HG03521 (cell line): ENCODE measurements around the gene ALDH1L2.

Experiments used
- ATAC-seq: cut with Tn5 transposase; IDR thresholded peaks from one replicate; pipeline ENCODE4 v1.9.1; 2021; ENCODE audit warnings: mild to moderate bottlenecking, moderate library complexity; ENCODE audit not compliant: unreplicated experiment

The ALDH1L2 gene

DNA sequence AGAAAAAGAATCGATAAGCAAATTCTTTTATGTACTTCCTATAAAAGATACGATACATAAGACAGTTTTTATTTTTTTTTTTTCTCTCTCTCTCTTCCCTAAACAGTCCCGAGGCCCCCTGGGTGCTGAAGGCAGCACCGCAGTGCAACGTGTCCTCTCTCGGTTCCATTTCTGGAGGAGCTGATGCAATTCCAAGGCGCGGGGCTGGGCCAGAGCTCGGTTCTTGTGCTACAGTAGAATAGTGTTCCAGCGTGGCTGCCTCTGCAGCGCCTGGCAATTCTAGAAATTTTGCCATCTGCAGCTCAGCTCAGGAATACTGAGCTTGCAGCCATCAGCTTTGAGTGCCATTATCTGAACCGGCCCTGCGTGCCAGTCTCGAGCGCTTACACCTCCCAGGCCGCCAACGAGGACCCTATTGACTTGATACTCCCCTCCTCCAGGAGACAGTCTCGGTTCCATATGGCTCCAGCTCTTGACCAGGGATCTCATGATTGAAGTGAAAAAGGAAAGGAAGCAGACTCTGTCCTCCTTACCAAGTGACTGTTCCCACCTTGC is 630 bp downstream of the ALDH1L2 start:
- no peak for ATAC-seq

DNA sequence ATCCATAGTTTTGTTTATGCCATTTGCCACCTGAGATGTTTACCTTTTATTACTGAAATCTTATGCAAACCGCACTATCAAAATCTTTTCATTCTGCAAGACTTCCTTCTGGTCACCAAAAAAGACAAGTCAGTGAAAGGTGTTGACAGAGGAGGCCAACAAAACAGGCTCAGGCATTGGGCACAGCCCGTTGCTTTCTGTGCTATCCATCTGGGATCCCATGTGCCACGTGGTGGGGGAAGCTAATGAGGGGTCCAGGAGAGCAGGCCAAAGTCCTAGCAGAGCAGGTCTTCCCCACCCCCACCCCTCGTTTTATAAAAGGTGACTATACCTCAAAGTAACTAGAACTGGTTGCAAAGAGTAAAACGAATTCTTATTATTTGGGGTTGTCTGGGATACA is 1.2 kb downstream of the ALDH1L2 start:
- no peak for ATAC-seq

DNA sequence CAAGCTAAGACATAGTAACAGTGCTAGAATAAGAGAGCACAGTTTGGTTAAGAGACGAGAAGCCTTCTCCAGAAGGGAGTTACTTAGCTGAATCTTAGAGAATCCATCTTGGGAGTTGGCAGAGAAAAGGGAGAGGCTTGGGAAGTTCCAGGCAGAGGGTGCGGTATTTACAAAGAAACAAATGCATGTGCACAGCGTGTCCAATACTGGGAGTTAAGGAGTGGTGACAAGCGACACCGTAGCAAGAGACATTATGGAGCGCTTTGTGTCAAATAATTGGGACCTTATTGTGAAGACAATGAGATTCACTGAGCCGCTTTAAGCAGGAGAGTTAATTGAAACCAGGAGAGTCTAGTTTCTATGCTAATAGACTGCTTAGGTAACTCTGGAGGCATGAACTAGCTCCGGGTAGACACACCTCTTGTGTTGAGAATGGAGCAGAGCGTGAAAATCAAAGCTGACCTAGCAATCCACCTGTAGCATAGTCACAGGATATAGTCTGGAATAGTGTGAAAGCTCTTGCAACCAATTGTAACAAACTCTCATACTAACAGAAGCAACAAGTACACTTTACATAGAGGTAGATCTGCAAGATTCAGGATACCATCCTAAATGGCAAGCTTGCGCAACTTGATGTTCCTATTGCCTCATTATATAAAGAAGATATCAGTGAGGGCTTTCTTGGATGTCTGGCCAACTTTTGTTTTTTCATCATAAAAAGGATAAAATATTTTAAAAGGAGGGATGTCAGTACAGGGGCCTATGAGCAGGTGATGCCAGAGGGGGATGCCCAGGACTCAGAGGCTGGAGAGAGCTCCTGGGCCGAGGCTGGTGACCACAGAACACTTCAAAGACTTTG is 5.3 kb downstream of the ALDH1L2 start:
- no peak for ATAC-seq

DNA sequence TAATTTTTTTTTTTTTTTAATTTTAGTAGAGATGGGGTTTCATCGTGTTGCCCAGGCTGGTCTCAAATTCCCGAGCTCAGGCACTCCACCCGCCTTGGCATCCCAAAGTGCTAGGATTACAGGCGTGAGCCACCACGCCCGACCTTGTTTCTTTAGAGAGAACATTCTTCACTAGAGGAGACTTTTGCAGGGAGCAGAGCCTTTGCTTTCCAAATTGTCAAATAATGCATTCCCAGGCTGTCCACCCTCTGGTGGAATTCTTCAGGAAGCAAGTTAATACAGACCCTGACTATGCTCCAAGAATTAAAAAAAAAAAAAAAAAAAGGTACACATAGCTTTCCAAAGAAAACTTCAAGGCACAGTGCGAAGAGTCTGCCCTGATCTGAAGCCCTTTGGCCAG is 6.8 kb downstream of the ALDH1L2 start:
- ATAC-seq: no peak

DNA sequence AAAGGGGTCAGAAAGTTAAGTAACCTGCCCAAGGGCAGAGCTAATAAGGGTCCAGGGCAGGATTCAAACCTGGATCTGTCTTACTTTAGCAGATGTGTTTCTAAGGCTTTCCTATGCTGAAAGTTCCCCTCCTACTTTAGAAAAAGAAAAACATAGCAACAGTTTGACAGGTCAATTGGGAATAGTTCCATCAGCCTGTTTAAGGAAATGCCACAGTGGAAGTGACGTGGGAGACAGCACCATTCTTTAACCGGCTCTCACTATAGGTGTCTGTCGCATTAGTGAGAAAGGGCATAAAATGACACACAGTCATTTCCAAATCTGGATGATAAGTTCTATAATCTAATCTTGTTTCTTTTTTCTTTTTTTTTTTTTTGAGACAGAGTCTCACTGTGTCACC is 7.3 kb downstream of the ALDH1L2 start:
- ATAC-seq: no peak

DNA sequence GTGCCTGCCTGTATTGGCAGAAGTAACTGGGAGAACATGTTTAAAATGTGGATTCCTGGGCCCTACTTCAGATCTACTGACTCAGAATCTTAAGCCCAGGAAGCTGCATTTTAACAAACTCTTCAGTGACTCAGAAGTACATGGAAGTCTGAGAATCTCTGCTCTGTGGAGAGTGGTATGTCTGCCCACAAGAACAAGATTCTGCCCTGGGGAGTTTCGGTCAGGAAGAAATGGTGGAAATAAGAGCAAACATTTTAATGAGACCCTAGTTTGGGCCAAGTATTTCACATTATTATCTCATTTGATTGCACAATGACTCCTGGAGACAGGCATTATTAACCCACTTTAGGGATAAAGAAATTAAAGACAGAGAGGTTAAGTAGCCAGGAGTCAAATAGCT is 8.2 kb downstream of the ALDH1L2 start:
- no peak for ATAC-seq

DNA sequence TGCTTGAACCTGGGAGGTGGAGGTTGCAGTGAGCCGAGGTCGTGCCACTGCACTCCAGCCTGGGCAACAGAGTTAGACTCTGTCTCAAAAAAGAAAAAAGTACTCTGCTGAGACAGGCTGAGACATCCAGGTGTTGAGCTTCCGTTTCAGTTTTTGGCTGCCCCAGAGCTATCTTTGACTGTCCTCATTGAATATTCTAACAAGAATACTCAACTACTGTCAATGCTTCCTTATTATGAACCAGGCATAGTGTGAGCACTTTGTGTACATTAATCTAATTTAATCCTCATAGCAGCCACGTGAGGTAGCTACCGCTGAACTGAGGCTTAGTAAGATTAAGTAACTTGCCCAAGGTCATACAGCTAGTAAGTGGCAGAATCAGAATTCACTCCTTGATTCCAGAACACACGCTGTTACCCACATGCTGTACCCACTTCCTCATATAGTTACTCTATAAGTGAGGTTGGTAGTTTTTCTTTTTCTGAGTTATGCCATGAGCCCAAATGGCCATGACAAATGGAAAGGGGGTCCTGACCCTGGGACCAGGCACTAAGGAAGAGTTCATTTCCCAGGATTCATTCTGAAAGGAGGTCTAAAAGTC is 11.3 kb downstream of the ALDH1L2 start:
- ATAC-seq: no peak

DNA sequence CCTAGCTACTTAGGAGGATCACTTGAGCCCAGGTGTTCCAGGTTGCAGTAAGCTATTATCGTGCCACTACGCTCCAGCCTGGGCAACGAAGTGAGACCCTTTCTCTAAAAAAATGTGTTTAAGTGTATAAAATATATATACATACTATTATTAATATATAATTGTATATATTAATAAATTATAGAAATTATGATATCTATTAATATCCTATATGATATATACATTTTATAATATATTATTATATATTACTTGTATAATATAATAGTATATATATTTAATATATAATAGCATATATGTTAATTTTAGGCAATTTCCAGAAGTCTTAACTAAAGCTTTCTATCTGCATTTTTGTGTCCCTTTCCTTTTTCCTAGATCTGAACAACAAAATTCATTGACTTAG is 12.3 kb downstream of the ALDH1L2 start:
- ATAC-seq: no peak

DNA sequence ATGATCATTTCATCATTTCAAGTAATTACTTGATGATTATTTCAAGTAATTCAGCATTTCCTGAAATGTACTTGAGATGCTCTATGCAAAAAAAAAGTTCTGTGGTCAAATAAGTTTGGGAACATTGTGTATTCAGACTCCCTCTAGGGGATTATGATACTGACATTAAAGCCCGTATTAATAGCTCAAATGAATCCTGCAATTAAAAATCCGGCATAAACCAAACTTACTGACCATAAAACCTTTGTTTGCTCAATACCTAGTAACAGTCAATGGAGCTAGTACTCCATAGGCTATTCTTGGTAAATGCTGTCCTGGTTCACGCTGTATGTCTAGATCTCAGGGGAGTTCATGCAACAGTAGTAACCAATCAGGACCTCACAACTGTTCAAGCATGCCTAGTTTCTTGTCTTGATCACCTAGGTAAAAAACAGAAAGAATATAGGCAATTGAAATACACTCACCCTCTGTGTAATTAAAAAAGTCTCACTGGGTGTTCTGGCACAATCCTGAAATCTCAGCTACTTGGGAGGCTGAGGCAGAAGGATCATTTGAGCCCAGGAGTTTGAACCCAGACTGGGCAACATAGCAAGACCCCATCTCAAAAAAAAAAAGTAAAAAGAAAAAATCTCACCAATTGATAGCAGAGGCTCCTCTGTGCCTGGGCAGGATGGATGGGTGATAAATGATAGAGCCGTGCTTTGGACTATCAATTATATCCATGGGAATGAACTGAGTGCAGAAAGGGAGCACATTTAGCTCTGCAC is 14.1 kb downstream of the ALDH1L2 start:
- no peak for ATAC-seq

DNA sequence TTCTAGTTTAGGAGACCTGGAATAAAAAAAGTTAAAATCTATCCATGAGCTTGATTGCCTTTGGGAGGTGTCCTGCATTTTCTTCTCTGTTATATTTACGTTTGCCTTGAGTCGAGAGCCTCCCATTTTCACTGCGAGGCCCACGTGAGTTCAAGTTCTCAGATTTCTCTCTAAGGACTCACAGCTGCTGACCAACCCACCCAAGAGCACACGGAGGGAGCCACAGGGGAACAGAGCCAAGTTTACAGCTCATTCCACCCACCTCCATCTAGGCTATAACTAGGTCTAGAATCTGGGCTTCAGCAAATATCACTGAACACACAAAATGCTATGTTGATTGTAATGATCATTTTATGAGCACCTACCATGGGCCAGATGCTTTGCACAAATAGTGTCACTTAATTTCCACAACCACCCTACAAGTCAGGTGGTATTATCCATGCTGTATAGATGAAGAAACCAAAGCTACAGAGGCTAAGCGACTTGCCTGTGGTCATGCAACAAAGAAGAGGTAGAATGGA is 16.7 kb downstream of the ALDH1L2 start:
- no peak for ATAC-seq

DNA sequence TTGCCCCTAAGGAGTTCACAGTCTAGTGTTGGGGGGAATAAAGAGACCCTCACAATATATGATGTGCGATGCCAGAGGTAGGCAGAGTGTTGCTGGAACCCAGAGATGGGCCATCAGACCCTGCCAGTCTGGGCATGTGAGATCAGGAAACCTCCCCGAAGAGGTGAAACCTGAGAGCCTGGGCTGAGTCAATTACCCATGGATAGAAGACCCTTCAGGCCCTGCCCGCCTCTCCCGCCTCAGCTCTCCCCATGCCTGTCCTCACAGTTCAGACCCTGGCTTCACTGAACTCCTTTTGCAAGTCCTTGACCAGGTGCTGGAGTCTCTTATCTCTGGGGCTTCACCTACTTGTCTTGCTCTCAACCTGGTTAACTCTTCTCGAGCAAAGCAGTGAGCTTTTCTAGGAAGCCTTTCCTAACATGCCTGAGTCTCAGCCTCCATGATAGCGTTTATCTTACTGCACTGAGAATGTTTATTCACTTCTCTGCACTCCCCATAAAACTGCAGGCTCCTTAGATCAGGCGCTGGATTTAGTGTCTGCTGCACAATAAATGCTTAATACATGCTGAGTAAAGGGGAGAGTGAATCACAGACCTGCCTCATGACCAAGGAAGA is 19.6 kb downstream of the ALDH1L2 start:
- ATAC-seq: no peak

DNA sequence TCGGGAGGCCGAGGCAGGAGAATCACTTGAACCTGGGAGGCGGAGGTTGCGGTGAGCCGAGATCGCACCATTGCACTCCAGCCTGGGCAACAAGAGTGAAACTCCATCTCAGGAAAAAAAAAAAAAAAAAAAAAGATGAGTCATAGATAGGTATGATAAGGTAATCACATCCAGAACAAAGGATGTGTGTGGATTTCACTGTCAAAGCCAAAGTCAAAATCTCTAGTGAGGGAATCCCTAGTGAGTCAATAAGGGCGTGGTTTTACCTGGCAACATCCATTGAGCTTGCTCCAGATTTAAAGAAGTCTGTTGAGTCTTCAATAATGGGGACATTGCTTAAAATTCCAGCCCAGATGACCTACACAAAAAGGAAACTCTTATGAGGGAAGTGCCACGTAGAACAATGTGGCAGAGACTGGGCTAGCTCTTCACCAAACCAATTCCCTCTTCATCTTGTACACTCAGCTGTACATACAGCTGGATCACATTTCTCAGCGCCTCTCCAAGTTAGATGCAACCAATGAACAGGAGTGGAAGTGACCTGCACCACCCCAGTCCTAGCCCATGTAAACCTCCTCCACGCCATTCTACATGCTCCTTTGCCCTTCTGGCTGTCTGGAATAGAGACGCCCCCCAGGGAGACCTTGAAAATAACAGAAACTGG is 23.4 kb downstream of the ALDH1L2 start:
- no peak for ATAC-seq

DNA sequence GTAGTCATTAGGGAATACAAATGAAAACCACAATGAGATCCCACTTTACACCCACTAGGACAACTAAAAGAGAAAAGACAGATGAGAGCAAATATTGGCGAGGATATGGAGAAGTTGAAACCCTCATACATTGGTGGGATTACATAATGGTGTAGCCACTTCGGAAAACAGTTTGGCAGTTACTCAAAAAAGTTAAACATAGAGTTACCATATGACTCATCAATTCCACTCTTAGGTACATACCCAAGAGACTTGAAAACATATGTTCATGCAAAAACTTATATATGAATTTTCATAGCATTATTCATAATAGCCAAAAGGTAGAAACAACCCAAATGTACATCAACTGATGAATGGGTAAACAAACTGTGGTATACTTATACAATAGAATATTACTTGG is 27.1 kb downstream of the ALDH1L2 start:
- no peak for ATAC-seq

DNA sequence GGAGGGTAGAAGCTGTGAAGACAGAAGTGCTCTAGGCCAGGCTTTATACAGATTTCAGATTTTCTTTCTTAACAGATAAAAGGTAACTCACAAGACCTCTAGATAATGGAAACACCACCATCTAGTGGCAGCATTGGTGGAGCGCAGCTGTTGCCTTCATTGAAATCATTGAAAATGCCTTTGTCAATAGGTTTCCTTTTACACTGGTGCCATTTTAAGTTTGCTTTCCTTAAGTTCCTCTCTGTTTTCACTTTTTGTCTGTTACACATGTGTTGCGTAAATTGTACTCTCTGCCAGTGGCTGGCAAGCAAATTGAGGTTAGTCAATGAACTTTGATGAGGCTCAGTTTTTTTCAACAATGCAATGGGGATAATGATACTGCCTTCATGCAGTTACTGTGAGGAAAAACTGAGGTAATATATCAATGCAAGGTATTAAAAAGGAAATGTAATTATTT is 31.1 kb downstream of the ALDH1L2 start:
- ATAC-seq: peak; percentile 62

DNA sequence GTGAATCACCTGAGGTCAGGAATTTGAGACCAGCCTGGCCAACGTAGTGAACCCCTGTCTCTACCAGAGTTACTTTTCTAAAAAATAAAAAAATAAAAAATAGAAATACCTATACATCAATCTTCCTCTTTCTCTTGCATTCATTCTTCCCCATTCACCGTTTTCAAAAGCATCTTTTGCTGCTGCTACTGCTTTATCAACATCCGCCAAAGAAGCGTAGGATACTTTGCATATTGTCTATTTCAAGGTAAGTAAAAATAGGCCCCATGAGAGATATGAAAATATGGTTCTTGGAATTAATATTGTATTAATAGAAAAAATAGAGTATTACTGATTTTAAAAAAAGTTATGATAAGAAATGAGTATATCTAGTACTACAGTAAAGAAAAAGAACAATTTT is 32.3 kb downstream of the ALDH1L2 start:
- no peak for ATAC-seq

DNA sequence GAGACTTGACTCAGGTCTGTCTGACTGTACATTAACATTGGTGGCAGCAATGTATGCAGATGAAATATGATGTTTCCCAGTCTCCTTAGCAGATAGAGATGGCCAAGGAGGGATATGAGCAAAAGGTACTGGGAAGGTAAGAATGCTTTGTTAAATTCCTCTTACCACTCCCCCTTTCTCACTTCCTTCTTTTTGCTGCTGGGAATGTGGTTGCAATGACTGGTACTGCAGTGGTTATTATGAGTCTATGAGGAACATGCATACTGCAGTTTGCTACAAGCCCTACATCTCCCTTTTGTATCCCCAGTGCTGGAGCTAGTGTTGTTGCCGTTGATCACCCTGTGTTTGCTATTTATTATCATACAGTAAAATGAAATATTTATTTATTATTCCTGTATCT is 35.9 kb downstream of the ALDH1L2 start:
- ATAC-seq: no peak

DNA sequence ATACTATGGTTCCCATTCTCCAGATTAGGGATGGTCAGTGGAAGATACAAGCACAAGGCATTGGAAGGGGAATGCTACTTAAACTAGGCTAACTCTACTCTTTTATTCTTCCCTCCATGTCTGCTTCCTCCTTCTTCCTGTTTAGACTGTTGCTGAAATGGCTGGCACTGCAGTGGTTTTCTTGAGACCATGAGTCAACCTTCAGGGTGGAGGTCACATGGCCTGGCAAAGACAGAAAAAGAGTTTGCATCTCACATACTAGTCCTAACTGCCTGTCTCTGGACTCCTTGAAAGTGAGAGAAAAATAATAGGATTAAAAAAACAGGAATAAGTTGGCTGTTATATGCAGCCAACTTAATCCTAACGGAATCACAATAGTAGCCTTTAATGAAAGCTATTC is 37.0 kb downstream of the ALDH1L2 start:
- no peak for ATAC-seq

DNA sequence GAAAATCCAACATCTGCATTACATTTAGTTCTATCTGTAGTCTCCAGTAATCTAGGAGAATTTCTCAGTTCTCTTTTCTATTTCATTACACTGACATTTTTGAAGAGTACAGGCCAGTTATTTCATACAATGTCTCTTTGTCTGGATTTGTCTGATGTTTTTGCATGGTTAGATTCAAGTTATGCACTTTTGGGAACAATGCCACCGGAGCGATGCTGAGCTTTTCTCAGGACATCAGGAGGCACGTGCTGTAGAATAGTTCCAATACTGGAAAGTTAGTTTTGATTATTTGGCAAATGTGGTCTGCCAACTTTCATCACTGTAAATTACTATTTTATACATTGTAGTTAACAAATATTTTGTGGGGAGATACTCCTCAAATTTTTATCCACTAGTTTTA is 43.1 kb downstream of the ALDH1L2 start:
- no peak for ATAC-seq

DNA sequence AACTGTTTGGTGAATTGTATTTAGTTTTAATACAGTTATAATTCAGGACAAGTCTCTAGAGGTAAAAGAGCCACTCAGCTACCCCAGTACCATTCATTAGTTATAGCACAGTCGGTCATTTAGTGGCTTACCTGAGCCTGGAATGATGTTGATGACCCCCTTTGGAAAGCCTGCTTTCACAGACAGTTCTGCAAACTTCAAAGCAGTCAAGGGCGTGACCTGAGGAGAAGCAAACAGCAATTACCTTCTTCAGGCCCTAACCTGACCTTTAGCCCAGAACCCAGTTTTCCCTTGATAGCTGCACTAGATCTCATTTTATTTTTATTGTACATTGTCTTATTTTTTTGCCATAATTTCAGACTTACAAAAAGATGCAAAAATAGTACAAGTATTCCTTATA is 43.8 kb downstream of the ALDH1L2 start:
- ATAC-seq: no peak

DNA sequence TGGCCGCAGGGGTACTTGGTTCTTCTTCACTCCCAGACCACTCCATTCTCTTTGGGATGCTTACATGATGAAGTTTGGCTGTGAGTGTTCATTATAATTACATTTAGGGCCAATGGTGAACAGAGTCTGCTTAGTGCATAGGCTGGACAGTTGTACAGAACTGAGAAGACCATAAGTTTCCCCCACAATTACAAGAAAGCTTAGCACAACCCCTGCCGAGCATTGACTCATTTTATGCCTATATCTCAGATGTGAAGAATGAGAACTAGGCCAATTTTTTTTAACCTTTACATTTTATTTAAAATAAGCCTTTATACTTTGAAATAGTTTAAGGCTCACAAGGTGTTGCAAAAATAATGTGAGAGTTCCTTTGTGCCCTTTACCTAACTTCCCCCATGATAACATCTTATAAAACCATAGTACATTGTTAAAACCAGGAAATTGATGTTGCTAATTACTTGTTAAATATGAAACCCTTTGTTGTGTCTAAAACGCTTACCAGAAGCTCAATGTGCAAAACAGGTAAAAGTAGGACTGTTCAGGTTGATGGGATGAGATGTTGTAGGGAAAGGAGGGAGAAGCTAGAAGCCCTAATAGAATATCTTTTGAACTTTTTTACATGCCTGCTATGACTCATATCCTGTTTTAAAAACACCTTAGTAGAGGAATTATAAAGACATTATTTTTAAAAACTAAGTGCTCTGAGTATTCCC is 47.2 kb downstream of the ALDH1L2 start:
- no peak for ATAC-seq
